ENCODE results near the gene MAP4.

DNA sequence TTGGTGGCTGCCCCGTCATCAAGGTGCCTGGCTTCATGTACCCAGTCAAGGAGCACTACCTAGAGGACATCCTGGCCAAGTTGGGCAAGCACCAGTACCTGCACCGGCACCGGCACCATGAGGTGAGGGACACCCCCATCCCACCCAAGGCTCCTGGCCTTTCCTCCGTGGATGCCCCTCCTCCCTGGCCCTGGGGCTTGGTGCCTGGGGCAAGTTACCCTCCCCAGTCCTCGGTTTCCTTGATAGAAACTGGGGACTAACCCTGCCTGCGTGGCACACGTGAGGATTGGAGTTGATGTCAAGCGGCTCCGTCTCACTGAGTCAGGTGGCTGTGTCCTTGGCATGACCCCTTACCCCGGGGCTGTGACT lies 169.4 kb downstream of the MAP4 start:
- TF ChIP-seq, protein P1, sequence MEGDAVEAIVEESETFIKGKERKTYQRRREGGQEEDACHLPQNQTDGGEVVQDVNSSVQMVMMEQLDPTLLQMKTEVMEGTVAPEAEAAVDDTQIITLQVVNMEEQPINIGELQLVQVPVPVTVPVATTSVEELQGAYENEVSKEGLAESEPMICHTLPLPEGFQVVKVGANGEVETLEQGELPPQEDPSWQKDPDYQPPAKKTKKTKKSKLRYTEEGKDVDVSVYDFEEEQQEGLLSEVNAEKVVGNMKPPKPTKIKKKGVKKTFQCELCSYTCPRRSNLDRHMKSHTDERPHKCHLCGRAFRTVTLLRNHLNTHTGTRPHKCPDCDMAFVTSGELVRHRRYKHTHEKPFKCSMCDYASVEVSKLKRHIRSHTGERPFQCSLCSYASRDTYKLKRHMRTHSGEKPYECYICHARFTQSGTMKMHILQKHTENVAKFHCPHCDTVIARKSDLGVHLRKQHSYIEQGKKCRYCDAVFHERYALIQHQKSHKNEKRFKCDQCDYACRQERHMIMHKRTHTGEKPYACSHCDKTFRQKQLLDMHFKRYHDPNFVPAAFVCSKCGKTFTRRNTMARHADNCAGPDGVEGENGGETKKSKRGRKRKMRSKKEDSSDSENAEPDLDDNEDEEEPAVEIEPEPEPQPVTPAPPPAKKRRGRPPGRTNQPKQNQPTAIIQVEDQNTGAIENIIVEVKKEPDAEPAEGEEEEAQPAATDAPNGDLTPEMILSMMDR (IDR thresholded peaks at IDR 0.05), result no peak
- peak in 1 of 2 donors; percentile 4 for TF ChIP-seq POLR2AphosphoS5 (IDR thresholded peaks at IDR 0.05)

Measured in esophagus muscularis mucosa (tissue), 3 donors.